Cardiac fibroblast (primary cell): ENCODE results near the gene PLEKHA3.

ENCODE experiments used
- DNase-seq, 2 donors: peaks; one replicate each; pipeline versions ENCODE4 v3.0.0 to v3.0.0-alpha.2; 2010; ENCODE audit warnings: low read depth in 2 of 2
- H3K4me3 ChIP-seq, 2 donors: replicated peaks in 1 of 2; 1 replicate in 1 of 2; 2 replicates in 1 of 2; pipeline ENCODE4 v1.5.1; 2011; ENCODE audit warnings: low read depth in 2 of 2, low read length in 2 of 2, mild to moderate bottlenecking in 2 of 2, moderate library complexity in 1 of 2
- TF ChIP-seq, protein P1 (sequence below): IDR thresholded peaks from one replicate; pipeline ENCODE4 v1.5.1; 2011; ENCODE audit warnings: low read depth, mild to moderate bottlenecking, low read length, inconsistent platforms

The PLEKHA3 gene

DNA sequence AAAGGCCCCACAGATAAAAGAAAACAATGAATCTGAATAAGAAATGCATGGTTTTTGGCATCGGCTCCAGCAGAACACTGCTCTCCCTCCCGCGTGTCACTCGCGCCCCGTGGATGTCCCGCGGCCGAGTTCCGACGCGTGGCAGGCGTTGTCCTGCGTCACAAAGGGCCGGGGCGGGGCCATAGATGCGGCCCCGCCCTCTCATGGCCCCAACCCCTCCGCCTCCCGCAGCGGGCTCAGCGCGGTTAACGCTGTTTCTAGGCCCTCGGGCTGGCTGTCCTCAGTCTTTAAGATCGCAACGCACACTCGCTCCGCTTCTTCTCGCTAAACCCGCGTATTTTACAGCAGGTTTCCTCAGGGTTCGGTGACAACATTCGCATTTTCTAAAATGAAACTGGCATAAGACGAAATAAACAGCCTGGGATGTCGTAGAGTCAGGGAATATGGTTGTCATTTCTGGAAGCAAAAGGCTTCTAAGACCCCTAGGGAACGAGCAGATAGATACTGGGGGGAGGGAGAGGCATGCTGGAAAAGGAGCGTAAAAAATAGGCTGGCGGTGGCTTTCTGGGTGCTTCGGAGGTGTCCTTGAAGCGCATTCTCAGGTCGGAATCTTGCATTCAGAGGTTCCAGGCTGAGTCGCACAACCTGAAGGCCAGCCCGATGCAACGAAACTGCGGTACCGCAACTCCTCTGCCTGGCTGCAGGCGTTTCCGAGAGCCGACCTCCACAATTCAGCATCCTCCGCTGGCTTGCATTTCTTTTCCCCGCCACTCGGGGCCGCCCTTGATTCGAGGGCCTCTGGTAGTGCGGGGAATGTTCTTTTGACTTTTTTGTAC lies 1.6 kb upstream of the PLEKHA3 start, which contains the start of gene FKBP7:
Gene FKBP7, minus strand, starts transcription at position 162 of the 836 bp plus-strand sequence. Its CDS starts 101 bp downstream, at position 61.
- TF ChIP-seq, protein P1, sequence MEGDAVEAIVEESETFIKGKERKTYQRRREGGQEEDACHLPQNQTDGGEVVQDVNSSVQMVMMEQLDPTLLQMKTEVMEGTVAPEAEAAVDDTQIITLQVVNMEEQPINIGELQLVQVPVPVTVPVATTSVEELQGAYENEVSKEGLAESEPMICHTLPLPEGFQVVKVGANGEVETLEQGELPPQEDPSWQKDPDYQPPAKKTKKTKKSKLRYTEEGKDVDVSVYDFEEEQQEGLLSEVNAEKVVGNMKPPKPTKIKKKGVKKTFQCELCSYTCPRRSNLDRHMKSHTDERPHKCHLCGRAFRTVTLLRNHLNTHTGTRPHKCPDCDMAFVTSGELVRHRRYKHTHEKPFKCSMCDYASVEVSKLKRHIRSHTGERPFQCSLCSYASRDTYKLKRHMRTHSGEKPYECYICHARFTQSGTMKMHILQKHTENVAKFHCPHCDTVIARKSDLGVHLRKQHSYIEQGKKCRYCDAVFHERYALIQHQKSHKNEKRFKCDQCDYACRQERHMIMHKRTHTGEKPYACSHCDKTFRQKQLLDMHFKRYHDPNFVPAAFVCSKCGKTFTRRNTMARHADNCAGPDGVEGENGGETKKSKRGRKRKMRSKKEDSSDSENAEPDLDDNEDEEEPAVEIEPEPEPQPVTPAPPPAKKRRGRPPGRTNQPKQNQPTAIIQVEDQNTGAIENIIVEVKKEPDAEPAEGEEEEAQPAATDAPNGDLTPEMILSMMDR, result peak; percentile 81
- DNase-seq, result peak; percentile 78 to 85
- peak within 1 kb of the TSS; percentile 56 to 71 for H3K4me3 ChIP-seq

DNA sequence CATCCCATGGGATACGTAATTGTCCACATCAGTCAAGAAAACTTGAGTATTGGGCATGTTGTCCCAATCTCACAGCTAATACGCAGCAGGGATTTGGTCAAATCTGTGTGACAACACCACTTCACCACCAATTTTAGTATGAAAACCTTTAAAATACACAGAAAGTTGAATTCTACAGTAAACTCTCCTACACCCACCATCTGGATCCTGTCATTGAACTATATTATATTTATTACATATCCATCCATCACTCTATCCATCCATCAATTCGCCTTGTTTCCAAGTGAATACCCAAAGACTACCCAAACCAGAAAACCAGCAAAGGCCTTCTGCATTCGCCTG lies 1.0 kb upstream of the PLEKHA3 start:
- DNase-seq, result no peak
- TF ChIP-seq, protein P1, result no peak
- H3K4me3 ChIP-seq, result peak overlapping the region; percentile 56 to 71

DNA sequence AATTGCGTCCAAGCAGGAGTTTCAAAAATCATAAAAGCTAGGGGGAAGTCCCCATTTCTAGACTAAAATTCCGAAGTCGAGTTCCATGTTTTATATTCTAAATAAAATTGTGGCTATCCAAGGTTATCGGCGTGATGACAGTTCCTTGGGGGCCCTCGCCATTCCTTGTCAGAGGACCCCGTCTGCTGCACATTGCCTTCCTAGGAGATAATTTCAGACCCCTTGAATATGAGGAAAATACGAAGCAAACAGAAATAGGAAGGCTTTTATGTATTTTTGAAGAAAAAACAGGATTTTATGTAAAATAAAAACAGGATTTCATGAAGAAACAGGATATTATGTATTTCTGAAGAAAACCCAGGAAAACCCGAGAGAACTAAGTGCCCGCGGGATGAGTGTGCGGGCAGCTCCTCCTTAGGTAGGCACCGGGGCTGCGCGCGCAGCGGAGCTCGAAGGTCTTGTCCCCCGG lies 465 bp upstream of the PLEKHA3 start:
- H3K4me3 ChIP-seq, result peak overlapping the region in 1 of 2 donors; percentile 6
- TF ChIP-seq, protein P1, result no peak
- DNase-seq, result no peak

DNA sequence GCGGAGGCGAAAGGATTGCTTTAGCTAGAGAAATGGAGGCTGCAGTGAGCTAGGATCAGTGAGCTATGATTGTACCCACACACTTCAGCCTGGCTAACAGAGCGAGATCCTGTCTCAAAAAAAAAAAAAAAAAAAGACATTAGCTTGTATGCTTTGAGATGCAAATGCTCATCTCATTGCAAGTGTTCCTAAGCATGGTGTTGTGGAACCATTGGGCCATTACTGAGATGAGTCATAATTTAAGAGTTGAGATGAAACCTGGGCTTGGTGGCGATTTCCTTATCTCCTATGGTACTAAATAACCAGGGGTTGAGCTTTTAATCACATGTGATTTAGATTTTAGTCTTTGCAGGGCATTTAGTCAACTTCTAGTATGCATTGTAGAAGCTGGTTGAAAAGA lies 2.2 kb downstream of the PLEKHA3 start:
- no peak for DNase-seq
- TF ChIP-seq, protein P1, result no peak
- H3K4me3 ChIP-seq, result no peak overlapping the region

DNA sequence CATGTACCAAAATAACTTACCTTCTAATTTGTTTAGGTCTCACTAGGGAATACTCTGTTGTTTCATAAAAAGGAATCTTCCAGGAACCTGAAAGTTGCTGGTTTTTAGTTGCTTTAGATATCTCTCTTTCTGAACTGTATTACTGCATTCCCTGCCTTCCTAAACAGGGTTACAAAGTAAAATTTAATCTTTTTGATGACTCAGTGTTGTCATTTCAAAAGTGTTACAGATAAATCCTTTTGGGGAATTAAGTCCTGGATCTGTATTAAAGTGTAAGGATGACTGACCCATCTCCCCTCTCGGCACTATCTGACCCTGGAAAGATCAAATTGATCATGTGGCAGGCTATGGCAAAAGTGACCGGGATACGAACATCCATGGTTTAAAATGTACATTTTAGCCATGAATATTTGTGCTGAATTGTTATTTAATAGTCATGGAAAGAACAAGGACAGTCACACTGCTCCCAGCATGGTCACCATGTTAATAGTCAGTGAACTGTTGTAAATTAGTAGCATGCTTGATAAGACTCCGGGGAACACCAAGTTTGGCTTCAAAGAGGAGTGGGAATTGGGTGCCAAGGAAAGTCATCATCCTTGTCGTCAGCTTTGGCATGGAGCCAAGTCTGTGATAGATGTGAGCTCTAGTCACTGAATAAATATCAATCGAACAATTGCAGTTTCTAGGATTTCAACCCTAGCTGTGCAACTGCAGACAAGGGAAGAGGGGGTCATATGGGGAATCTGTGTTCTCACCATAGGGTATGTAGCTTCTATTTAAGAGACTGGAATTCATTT lies 4.2 kb downstream of the PLEKHA3 start:
- TF ChIP-seq, protein P1, result no peak
- peak; percentile 39 to 60 for DNase-seq
- no peak overlapping the region for H3K4me3 ChIP-seq

- no peak overlapping the region for H3K4me3 ChIP-seq
- TF ChIP-seq, protein P1, result no peak
- peak in 1 of 2 donors; percentile 22 for DNase-seq
These were observed 5.1 kb downstream of the PLEKHA3 start for GRCh38 chr2:178485356-178485755.
